GM19099 (cell line): ENCODE results near the gene HOXC13.

Experiments
- POLR2A ChIP-seq: IDR thresholded peaks from 3 replicates; pipeline ENCODE4 v1.6.1; 2011; ENCODE audit warnings: low read depth; ENCODE audit not compliant: insufficient read length; ENCODE audit errors: extremely low read depth

HOXC13 gene

GRCh38 chr12:53932915-53933314 lies 5.7 kb upstream of the HOXC13 start:
- no peak for TF ChIP-seq POLR2A

GRCh38 chr12:53935383-53936341 lies 3.0 kb upstream of the HOXC13 start:
- TF ChIP-seq POLR2A = no peak

- TF ChIP-seq POLR2A = no peak
Observed at GRCh38 chr12:53937099-53937498, 1.5 kb upstream of the HOXC13 start.

- TF ChIP-seq POLR2A = no peak
Observed at GRCh38 chr12:53937596-53938325, 870 bp upstream of the HOXC13 start.

- no peak for TF ChIP-seq POLR2A
Observed at GRCh38 chr12:53939141-53940108, 794 bp downstream of the HOXC13 start.

- no peak for TF ChIP-seq POLR2A
Observed at GRCh38 chr12:53940443-53941014, 1.9 kb downstream of the HOXC13 start.

GRCh38 chr12:53941187-53941586 lies 2.6 kb downstream of the HOXC13 start:
- TF ChIP-seq POLR2A = no peak

- TF ChIP-seq POLR2A = no peak
Observed at GRCh38 chr12:53941750-53942149, 3.1 kb downstream of the HOXC13 start.

GRCh38 chr12:53942467-53942997 lies 3.9 kb downstream of the HOXC13 start:
- TF ChIP-seq POLR2A = no peak

GRCh38 chr12:53944209-53944608 lies 5.6 kb downstream of the HOXC13 start:
- TF ChIP-seq POLR2A = no peak

- TF ChIP-seq POLR2A = no peak
Observed at GRCh38 chr12:53944907-53945847, 6.5 kb downstream of the HOXC13 start.

GRCh38 chr12:53947743-53948142 lies 9.1 kb downstream of the HOXC13 start:
- TF ChIP-seq POLR2A = no peak
